Lower leg skin (tissue), 3 donors: ENCODE data around the gene DEGS2.

Experiments used
- POLR2A ChIP-seq, 2 donors: fragments of 450-650 bp; IDR thresholded peaks; one replicate each; pipeline ENCODE4 v1.6.1; 2016 to 2017; ENCODE audit warnings: antibody characterized with exemption in 2 of 2, mild to moderate bottlenecking in 1 of 2, moderate library complexity in 1 of 2
- TF ChIP-seq, protein P1 (sequence below), 3 donors: fragments of 450-650 bp; IDR thresholded peaks; one replicate each; pipeline ENCODE4 v1.5.1; 2016; ENCODE audit warnings: antibody characterized with exemption in 3 of 3, mild to moderate bottlenecking in 3 of 3, moderate library complexity in 2 of 3

DNA sequence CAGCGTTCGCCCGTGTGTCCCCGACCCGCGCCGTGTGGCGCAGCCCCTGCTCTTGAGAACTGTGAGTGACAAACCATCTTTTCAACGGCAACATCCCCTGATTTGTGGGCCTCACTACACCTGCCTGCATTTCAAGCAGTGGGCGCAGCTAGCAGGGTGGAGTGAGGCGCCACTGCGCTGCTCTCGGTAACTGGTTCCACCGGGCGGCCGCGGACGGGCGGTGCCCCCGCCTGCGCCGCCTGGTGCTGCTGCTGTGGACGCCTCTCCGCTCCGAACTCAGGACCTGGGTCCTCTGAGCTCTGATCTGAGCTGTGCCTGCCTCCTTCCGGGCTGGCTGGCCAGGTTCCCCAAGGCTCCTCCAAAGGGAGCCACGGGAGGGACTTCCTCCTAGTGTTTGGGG, 5.9 kb upstream of the DEGS2 start:
- TF ChIP-seq, protein P1, sequence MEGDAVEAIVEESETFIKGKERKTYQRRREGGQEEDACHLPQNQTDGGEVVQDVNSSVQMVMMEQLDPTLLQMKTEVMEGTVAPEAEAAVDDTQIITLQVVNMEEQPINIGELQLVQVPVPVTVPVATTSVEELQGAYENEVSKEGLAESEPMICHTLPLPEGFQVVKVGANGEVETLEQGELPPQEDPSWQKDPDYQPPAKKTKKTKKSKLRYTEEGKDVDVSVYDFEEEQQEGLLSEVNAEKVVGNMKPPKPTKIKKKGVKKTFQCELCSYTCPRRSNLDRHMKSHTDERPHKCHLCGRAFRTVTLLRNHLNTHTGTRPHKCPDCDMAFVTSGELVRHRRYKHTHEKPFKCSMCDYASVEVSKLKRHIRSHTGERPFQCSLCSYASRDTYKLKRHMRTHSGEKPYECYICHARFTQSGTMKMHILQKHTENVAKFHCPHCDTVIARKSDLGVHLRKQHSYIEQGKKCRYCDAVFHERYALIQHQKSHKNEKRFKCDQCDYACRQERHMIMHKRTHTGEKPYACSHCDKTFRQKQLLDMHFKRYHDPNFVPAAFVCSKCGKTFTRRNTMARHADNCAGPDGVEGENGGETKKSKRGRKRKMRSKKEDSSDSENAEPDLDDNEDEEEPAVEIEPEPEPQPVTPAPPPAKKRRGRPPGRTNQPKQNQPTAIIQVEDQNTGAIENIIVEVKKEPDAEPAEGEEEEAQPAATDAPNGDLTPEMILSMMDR (IDR thresholded peaks at IDR 0.05): no peak
- no peak for TF ChIP-seq POLR2A (IDR thresholded peaks at IDR 0.05)
